Measurements from ENCODE around the gene MRPL32. TPM values are rescaled to one million over a fixed set of nuclear protein-coding genes. Genes with fewer than 3 reads are reported as not detected.

MRPL32 gene
- total RNA-seq, 1 donor, result 35.5 TPM

DNA sequence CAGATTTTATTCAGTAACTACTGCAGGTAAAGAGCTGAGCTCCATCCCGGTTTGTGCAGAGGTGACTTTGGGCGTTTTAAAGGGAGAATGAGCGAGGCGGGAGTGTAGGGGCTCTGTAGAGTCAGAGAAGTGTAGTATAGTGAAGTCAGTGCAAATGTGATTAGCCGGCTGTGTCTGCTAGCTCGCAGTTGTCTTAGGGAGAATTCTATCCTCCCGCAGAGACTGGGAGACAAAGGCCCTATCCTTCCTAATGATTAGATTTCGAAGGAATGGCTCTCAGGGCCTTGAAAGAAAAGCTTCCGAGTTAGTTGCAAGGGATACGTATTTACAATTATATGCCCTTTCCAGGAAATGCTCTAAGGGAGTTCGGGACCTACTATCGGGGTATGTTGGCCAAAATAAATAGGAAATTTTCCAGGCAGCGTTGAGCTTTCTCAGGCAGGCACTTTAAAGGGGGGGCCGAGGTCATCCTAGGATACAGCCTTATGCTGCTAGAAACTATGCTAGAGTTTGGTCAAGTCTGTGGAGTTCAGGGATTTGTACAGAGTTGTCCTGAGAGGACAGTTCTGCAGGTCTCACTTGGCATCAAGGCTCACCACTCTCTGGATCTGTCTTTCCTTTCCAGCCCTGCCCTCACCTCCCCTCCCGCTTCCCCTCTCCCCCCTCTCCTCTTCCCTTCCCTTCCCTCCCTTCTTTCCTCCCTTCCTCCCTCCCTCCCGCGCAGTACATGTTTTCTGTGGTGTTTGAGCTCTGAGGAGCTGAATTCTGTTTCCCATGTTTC is 825 bp downstream of the MRPL32 start:
- peak overlapping the region; percentile 96 for H3K4me2 ChIP-seq (ENCODE audit: insufficient read depth, low read length)
- TF ChIP-seq, protein P1, sequence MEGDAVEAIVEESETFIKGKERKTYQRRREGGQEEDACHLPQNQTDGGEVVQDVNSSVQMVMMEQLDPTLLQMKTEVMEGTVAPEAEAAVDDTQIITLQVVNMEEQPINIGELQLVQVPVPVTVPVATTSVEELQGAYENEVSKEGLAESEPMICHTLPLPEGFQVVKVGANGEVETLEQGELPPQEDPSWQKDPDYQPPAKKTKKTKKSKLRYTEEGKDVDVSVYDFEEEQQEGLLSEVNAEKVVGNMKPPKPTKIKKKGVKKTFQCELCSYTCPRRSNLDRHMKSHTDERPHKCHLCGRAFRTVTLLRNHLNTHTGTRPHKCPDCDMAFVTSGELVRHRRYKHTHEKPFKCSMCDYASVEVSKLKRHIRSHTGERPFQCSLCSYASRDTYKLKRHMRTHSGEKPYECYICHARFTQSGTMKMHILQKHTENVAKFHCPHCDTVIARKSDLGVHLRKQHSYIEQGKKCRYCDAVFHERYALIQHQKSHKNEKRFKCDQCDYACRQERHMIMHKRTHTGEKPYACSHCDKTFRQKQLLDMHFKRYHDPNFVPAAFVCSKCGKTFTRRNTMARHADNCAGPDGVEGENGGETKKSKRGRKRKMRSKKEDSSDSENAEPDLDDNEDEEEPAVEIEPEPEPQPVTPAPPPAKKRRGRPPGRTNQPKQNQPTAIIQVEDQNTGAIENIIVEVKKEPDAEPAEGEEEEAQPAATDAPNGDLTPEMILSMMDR (IDR thresholded peaks at IDR 0.05; ENCODE audit: extremely low read depth, low read depth, low read length), result no peak
- peaks cover 35% of the 10 kb centered on the region for H4K20me1 ChIP-seq (ENCODE audit: insufficient read depth, low read length)
- H3K27ac ChIP-seq (ENCODE audit: low read depth, low read length), result peak overlapping the region; percentile 70
- H3K4me3 ChIP-seq (ENCODE audit: insufficient read depth, low read length), result peak overlapping the region; percentile 92
- peaks cover 71% of the 10 kb centered on the region for H3K79me2 ChIP-seq (ENCODE audit: insufficient read depth, low read length)
- no peaks in the 10 kb centered on the region for H3K9me3 ChIP-seq (ENCODE audit: low read depth, low read length)
- DNase-seq (ENCODE audit: insufficient read length, low spot score, missing footprints), result no peak
- H3K36me3 ChIP-seq (ENCODE audit: insufficient read depth, low read length), result peaks cover 27% of the 10 kb centered on the region
- H3K4me1 ChIP-seq (ENCODE audit: insufficient read depth, low read length), result peaks cover 19% of the 10 kb centered on the region
- peak overlapping the region; percentile 94 for H2AFZ ChIP-seq (ENCODE audit: low read length)
- H3K27me3 ChIP-seq (ENCODE audit: insufficient read depth, low read length), result no peaks in the 10 kb centered on the region

DNA sequence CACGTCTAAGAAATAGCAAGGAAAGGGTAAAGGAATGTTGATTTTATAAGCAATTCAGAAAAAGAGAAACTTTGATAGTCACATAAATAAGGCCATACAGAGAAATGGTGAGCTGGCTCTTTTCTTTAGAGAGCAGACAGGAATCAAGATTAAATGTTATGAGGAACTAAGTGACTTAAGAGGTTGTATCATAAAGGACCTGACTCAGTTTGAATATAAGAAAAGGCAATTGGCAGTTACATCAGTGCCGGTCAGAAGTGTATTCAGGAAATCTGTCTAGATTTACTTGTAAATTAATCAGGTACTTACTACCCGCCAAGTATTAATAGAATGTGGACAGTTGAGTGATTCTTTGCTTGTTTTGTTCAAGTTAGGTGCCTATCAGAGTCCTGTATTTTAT is 2.1 kb downstream of the MRPL32 start:
- Histone ChIP-seq H3K9me3 (ENCODE audit: low read depth, low read length) (no peaks in the 10 kb centered on the region), H3K36me3 (ENCODE audit: insufficient read depth, low read length) (peaks cover 33% of the 10 kb centered on the region), H3K4me1 (ENCODE audit: insufficient read depth, low read length) (peaks cover 19% of the 10 kb centered on the region), H3K79me2 (ENCODE audit: insufficient read depth, low read length) (peaks cover 58% of the 10 kb centered on the region), H3K27me3 (ENCODE audit: insufficient read depth, low read length) (no peaks in the 10 kb centered on the region), H3K4me2 (ENCODE audit: insufficient read depth, low read length) (no peak overlapping the region), H4K20me1 (ENCODE audit: insufficient read depth, low read length) (peaks cover 23% of the 10 kb centered on the region), H3K4me3 (ENCODE audit: insufficient read depth, low read length) (no peak overlapping the region), H3K27ac (ENCODE audit: low read depth, low read length) (no peak overlapping the region), H2AFZ (ENCODE audit: low read length) (no peak overlapping the region)
- TF ChIP-seq, protein P1 (IDR thresholded peaks at IDR 0.05; ENCODE audit: extremely low read depth, low read depth, low read length), result no peak
- DNase-seq (ENCODE audit: insufficient read length, low spot score, missing footprints), result no peak

DNA sequence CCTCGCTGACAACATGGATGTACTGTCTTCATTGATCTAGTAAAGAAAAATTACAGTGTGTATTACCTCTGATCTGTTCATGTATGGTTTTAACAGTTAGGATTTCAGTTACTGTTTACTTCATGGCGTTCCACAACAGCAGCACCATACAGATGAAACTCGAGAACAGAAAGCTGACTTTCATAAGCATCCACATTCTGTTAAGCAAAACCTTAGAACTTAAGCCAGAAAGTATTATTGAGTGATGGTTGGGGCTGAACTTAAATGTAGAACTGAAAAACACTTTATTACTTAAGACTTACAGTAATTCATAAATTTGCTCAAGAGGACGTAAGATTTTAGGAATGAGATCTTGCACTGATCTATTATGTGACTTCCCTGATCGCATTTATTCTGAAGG is 3.7 kb downstream of the MRPL32 start:
- H3K79me2 ChIP-seq (ENCODE audit: insufficient read depth, low read length), result peaks cover 42% of the 10 kb centered on the region
- DNase-seq (ENCODE audit: insufficient read length, low spot score, missing footprints), result no peak
- no peak overlapping the region for H3K27ac ChIP-seq (ENCODE audit: low read depth, low read length)
- H3K36me3 ChIP-seq (ENCODE audit: insufficient read depth, low read length), result peaks cover 33% of the 10 kb centered on the region
- no peaks in the 10 kb centered on the region for H3K27me3 ChIP-seq (ENCODE audit: insufficient read depth, low read length)
- H3K4me1 ChIP-seq (ENCODE audit: insufficient read depth, low read length), result peaks cover 7% of the 10 kb centered on the region
- peaks cover 11% of the 10 kb centered on the region for H4K20me1 ChIP-seq (ENCODE audit: insufficient read depth, low read length)
- no peak overlapping the region for H2AFZ ChIP-seq (ENCODE audit: low read length)
- no peaks in the 10 kb centered on the region for H3K9me3 ChIP-seq (ENCODE audit: low read depth, low read length)
- H3K4me3 ChIP-seq (ENCODE audit: insufficient read depth, low read length), result no peak overlapping the region
- TF ChIP-seq, protein P1 (IDR thresholded peaks at IDR 0.05; ENCODE audit: extremely low read depth, low read depth, low read length), result no peak
- no peak overlapping the region for H3K4me2 ChIP-seq (ENCODE audit: insufficient read depth, low read length)

DNA sequence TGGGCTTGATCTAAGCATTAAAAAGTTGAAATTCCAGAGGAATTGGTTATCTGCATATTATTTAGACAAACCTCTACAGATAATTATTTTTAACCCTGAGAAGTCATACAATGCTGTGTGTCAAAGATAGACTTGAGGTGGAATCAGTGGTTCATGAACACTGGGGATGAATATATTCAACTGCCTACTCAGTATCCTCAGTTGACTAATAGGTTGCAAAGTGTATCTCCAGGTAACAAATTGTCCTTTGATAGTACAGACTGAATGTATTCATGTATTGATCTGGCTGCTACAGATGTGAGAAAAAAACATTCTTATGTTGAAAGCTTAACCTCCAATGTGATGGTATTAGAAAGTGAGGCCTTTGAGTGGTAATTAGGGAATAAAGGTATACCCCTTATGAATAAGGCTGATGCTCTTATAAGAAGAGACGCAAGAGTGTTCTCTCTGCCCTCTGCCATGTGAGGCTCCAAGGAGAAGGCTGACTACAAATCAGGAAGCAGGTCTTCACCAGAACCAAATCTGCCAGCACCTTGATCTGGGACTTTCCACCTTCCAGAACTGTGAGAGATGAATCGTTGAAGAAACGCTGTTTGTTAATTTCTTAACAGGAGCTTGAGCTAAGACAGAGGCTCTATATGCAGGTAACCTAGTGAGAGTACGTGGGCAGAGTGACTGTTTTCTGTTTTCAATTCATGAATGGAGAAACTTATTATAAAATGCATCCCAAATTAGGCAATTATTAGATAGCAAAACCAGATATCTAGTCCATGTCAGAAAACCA is 7.5 kb downstream of the MRPL32 start:
- peaks cover 33% of the 10 kb centered on the region for H3K36me3 ChIP-seq (ENCODE audit: insufficient read depth, low read length)
- H3K4me2 ChIP-seq (ENCODE audit: insufficient read depth, low read length), result no peak overlapping the region
- H3K79me2 ChIP-seq (ENCODE audit: insufficient read depth, low read length), result peaks cover 7% of the 10 kb centered on the region
- no peaks in the 10 kb centered on the region for H3K9me3 ChIP-seq (ENCODE audit: low read depth, low read length)
- TF ChIP-seq, protein P1 (IDR thresholded peaks at IDR 0.05; ENCODE audit: extremely low read depth, low read depth, low read length), result no peak
- H3K4me3 ChIP-seq (ENCODE audit: insufficient read depth, low read length), result no peak overlapping the region
- no peak for DNase-seq (ENCODE audit: insufficient read length, low spot score, missing footprints)
- H3K27me3 ChIP-seq (ENCODE audit: insufficient read depth, low read length), result no peaks in the 10 kb centered on the region
- H3K4me1 ChIP-seq (ENCODE audit: insufficient read depth, low read length), result no peaks in the 10 kb centered on the region
- H2AFZ ChIP-seq (ENCODE audit: low read length), result no peak overlapping the region
- H3K27ac ChIP-seq (ENCODE audit: low read depth, low read length), result no peak overlapping the region
- no peaks in the 10 kb centered on the region for H4K20me1 ChIP-seq (ENCODE audit: insufficient read depth, low read length)
